SIG-M5 treated with dmso at 0.1 percent for 504 hours (cell line): ENCODE measurements around the gene FANCL.
"Not testable (repeated sequence)": the region's sequence is repeated elsewhere in the genome, so short reads cannot be mapped to it uniquely, and the experiment has no call there.

Experiments used
- DNase-seq: peaks from one replicate; lab custom pipeline; 2025; ENCODE audit not compliant: unreplicated experiment; lab: John Stamatoyannopoulos, UW

Gene FANCL

GRCh38 chr2:58207189-58207588 lies 33.9 kb downstream of the FANCL start:
- DNase-seq, result no peak

- no peak for DNase-seq
Measured at GRCh38 chr2:58206785-58207184, 34.3 kb downstream of the FANCL start.

DNA sequence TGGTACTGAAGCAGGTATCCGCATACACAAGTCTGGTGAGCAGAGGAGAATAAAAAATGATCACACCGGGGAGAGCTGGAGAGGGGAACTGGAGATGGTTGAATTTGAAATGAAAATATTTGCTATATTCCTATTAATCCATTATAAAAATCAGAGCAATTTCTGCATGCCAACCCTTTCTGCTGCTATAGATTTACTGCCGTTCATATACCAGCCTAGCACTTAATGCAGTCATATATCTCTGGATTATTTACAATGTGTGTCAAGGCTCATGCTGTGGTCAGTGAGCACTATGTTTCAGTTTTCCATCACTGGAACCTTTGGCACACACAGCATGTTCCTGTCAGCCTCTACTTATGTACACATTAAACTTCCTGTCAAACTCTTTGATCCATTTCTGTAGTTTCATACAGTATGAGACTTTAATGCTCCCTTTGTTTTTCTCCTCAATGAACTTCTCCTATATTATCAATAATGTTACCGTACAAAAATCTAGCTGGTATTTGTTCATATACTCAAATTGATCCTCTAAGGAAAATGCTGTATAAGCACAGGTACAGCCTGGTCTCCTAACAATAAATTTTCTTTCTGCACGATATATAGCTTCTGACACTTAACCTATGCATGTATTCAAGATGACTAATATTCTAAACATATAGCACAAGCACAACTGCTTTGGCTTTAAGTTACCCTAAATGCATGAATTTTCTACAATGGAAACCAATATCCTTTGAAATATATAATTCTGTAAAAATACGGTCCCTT lies 36.7 kb downstream of the FANCL start:
- no peak for DNase-seq

DNA sequence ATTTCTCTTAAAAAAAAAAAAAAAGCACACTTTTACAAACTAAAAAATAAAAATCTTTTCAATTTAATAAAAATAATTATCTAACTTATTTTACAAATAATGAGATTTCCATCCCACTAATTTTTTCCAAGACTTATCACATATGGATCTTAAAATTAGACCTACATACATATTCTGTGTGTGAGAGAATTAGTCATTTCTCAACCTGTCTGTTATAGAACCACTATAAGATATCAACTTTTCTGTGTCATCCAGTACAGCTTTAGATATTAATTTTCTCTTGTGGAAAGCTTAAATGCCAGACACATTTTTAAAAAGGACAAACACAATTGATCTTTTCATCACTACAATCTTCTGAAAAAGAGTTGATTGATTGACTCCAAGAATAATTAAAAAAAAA lies 38.1 kb downstream of the FANCL start:
- no peak for DNase-seq

- no peak for DNase-seq
Measured at GRCh38 chr2:58202404-58202803, 38.7 kb downstream of the FANCL start.

- DNase-seq, result no peak
Measured at GRCh38 chr2:58197894-58198293, 43.2 kb downstream of the FANCL start.

- no peak for DNase-seq
Measured at GRCh38 chr2:58195662-58196061, 45.5 kb downstream of the FANCL start.

DNA sequence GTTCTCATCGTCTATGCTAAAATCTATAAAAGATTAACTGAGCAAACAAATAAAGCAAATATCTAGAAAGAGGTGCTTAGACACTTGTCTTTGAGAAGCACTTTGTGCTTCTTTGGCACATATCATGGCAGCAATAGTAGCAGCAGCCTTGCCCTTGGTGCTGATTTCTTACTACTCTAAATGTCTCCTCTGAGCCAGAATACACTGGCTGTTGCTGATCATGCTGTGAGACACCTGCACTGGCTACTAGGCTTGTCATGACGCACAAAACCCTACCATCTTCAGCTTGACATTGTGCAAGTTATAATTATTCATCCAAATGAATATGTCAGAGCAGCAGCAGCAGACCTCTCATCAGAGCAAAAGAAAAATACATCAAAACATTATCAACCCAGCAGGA lies 46.7 kb downstream of the FANCL start:
- DNase-seq, result no peak

- not testable (repeated sequence) for DNase-seq
Measured at GRCh38 chr2:58187022-58187421, 54.1 kb downstream of the FANCL start.

- no peak for DNase-seq
Measured at GRCh38 chr2:58186501-58186900, 54.6 kb downstream of the FANCL start.

DNA sequence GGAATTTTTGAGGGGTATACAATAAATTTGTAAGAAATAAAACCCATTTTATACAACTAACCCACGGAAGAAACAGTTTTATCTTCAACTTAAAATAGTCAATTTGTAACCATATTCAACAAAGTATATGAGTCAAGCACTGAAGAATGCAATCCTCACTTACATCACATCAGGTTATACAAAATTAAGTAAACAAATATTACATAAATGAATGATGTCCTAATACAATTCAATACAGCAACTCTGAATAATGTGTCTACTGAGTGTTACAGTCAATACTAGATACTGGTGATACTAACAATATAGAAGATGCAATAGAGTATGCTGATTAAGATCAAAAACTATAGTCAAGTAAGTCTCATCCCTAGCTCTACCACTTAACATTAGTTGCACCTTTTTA lies 58.6 kb downstream of the FANCL start:
- DNase-seq, result no peak

- DNase-seq, result no peak
Measured at GRCh38 chr2:58180635-58181034, 60.5 kb downstream of the FANCL start.

- not testable (repeated sequence) for DNase-seq
Measured at GRCh38 chr2:58180175-58180574, 61.0 kb downstream of the FANCL start.

DNA sequence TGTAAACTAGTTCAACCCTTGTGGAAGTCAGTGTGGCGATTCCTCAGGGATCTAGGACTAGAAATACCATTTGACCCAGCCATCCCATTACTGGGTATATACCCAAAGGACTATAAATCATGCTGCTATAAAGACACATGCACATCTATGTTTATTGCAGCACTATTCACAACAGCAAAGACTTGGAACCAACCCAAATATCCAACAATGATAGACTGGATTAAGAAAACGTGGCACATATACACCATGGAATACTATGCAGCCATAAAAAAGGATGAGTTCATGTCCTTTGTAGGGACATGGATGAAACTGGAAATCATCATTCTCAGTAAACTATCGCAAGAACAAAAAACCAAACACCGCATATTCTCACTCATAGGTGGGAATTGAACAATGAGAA lies 63.9 kb downstream of the FANCL start:
- not testable (repeated sequence) for DNase-seq

- not testable (repeated sequence) for DNase-seq
Measured at GRCh38 chr2:58171831-58172230, 69.3 kb downstream of the FANCL start.

- DNase-seq, result not testable (repeated sequence)
Measured at GRCh38 chr2:58170334-58170933, 70.7 kb downstream of the FANCL start.

GRCh38 chr2:58169845-58170244 lies 71.3 kb downstream of the FANCL start:
- not testable (repeated sequence) for DNase-seq

DNA sequence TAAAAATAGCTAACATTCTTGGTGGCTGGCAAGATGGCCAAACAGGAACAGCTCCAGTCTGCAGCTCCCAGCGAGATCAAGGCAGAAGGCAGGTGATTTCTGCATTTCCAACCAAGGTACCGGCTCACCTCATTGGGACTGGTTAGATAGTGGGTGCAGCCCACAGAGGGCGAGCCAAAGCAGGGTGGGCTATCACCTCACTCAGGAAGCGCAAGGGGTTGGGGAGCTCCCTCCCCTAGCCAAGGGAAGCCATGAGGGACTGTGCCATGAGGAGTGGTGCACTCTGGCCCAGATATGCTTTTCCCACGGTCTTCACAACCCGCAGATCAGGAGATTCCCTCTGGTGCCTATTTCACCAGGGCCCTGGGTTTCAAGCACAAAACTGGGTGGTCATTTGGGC lies 73.0 kb downstream of the FANCL start:
- not testable (repeated sequence) for DNase-seq

DNA sequence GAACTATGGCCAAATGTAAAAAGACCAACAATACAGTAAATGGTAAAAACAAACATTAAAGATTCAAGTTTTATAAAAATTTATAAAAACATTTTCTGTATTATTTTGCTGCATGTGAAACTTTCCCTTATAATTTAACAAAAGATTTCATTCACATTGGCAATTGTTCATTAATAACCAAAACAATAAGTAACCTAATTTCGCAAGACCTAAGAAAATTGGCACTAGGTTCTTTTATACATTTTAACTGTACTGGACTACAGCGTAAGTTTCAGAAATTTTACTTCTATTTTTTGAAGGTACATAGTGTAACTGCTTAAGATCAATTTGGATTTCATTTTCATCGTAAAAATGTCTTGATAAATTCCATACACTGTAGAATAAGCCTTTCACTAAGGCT lies 77.2 kb downstream of the FANCL start:
- no peak for DNase-seq

DNA sequence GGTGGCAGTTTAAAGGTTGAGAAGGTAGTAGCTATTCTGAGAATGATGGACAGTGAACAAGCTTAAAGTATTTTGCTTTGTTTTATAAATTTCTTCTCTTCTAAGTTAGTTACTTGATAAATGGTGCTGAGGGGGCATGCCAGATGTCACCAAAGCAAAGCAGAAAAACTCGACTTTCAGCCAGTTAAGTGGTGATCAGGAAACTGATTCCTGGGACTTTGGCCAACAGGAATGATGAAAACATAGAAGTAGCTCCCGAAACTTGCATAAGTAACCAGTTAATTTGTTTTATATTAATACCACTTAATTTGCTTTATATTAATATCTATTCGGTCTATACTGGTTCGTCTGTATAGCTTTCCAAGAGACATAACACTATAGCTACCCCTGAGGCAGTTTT lies 82.6 kb downstream of the FANCL start:
- no peak for DNase-seq

DNA sequence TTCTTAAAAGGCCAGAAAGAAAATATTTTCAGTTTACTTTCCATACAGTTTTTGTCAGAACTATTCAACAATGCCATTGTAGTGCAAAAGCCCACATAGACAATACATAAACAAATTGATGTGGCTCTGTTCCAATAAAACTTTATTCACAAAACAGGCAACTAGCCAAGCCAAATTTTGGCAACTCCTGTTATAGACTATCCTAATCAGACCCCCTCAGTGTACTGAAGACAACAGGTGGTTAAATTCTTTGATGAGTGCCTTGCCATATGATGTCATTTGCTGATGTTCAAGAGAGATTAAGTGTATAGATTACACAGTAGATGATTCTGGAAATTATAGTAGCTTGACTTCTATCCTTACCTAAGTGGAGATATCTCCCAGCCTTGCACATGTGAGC lies 83.4 kb downstream of the FANCL start:
- DNase-seq, result no peak

DNA sequence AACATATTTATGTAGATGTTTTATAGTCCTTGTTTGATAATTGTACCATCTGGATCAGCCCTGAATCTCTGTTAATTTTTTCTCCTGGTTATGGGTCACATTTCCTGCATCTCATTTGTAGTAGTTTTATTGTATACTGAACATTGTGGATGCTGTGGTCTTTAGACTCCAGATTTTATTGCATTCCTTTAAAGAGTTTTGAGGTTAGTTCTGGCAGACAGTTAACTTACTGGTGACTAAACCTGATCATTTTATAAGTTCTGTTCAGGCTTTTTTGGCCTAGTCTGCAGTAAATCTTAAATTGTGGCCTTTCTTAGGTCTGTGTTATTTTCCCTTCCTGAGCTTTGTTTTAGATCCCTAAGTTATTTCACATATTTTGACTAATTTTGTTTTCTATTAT lies 84.3 kb downstream of the FANCL start:
- no peak for DNase-seq
